ENCODE data around the gene USP24. TPM values are rescaled to one million over a fixed set of nuclear protein-coding genes. Genes with fewer than 3 reads are reported as not detected.

USP24 gene
- total RNA-seq, 1 donor from 2014 or later, result 57.1 TPM

DNA sequence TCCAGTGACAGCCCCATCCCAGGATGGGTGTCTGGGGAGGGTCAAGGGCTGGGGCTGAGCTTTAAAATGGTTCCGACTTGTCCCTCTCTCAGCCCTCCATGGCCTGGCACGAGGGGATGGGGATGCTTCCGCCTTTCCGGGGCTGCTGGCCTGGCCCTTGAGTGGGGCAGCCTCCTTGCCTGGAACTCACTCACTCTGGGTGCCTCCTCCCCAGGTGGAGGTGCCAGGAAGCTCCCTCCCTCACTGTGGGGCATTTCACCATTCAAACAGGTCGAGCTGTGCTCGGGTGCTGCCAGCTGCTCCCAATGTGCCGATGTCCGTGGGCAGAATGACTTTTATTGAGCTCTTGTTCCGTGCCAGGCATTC lies 151.6 kb downstream of the USP24 start:
- Mint-ChIP-seq H3K4me1 (ENCODE audit: low read depth) (no peaks in the 10 kb centered on the region), H3K27ac (no peak overlapping the region), H3K27me3 (no peaks in the 10 kb centered on the region), H3K36me3 (ENCODE audit: insufficient read depth) (peaks cover 17% of the 10 kb centered on the region), H3K4me3 (ENCODE audit: low read depth) (no peak overlapping the region), H3K9me3 (ENCODE audit: low read depth) (no peaks in the 10 kb centered on the region)
- TF ChIP-seq, protein P1, sequence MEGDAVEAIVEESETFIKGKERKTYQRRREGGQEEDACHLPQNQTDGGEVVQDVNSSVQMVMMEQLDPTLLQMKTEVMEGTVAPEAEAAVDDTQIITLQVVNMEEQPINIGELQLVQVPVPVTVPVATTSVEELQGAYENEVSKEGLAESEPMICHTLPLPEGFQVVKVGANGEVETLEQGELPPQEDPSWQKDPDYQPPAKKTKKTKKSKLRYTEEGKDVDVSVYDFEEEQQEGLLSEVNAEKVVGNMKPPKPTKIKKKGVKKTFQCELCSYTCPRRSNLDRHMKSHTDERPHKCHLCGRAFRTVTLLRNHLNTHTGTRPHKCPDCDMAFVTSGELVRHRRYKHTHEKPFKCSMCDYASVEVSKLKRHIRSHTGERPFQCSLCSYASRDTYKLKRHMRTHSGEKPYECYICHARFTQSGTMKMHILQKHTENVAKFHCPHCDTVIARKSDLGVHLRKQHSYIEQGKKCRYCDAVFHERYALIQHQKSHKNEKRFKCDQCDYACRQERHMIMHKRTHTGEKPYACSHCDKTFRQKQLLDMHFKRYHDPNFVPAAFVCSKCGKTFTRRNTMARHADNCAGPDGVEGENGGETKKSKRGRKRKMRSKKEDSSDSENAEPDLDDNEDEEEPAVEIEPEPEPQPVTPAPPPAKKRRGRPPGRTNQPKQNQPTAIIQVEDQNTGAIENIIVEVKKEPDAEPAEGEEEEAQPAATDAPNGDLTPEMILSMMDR (IDR thresholded peaks at IDR 0.05; ENCODE audit: unreplicated experiment), result no peak
- DNase-seq (ENCODE audit: low spot score, unreplicated experiment), result no peak

DNA sequence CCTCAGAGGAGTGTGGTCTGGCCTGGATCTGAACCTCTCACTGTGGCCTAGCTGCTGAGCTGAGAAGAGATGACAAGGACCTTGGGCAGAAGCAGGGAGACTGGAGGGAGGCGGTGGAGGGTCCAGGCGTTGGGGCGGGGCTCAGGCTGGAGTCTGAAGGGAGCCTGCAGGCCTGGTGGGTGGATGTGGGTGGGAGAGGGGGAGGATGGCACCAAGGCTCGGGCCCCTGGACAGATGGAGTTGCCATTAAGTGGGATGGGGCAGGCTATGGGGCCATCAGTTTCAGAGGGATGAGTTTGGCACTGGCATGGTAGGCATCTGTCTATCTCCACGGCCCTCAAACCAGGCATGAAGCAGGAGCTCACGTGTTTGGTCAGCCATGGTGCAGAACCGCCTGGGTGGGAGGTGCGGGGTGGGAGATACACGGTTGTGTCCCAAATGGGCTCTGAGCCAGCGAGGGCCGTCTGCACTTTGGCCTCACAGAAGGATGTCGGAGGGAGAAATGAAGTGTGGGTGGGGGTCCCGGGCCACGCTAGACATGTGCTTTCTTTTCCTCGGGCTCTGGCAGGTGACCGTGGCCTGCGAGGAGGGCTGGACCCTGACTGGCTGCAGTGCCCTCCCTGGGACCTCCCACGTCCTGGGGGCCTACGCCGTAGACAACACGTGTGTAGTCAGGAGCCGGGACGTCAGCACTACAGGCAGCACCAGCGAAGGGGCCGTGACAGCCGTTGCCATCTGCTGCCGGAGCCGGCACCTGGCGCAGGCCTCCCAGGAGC lies 152.2 kb downstream of the USP24 start:
- Mint-ChIP-seq H3K4me3 (ENCODE audit: low read depth) (no peak overlapping the region), H3K9me3 (ENCODE audit: low read depth) (no peaks in the 10 kb centered on the region), H3K27ac (no peak overlapping the region), H3K4me1 (ENCODE audit: low read depth) (no peaks in the 10 kb centered on the region), H3K27me3 (no peaks in the 10 kb centered on the region), H3K36me3 (ENCODE audit: insufficient read depth) (peaks cover 17% of the 10 kb centered on the region)
- TF ChIP-seq, protein P1 (IDR thresholded peaks at IDR 0.05; ENCODE audit: unreplicated experiment), result no peak
- DNase-seq (ENCODE audit: low spot score, unreplicated experiment), result no peak

DNA sequence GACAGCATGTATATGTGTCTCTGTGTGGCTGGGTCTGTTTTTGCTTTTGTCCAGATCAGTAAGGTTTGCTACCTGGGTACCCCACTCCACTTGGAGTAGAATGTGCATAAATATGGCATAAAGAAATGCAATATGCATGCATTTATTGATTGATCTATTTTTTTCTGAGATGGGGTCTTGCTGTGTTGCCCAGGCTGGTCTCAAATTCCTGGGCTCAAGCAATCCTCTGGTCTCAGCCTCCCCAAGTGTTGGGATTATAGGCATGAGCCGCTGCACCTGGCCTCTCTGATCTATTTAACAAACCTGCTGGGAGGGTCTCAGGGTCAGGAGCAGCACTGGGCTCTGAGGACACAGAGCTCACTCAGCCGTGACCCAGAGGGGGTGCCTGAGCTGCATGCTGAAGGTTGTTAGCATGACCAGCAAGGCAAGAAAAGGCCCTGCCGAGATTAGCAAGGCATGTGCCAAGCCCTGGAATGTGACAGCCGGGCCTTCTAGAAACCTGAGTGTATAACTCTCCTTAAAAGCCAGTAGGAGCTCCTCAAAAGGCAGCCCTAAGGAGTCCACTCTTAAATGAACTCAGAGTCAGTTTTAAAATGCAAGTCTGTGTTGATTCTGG lies 153.3 kb downstream of the USP24 start:
- H3K4me3 Mint-ChIP-seq (ENCODE audit: low read depth), result no peak overlapping the region
- no peaks in the 10 kb centered on the region for H3K9me3 Mint-ChIP-seq (ENCODE audit: low read depth)
- peaks cover 14% of the 10 kb centered on the region for H3K36me3 Mint-ChIP-seq (ENCODE audit: insufficient read depth)
- no peaks in the 10 kb centered on the region for H3K27me3 Mint-ChIP-seq
- no peak for DNase-seq (ENCODE audit: low spot score, unreplicated experiment)
- H3K27ac Mint-ChIP-seq, result no peak overlapping the region
- TF ChIP-seq, protein P1 (IDR thresholded peaks at IDR 0.05; ENCODE audit: unreplicated experiment), result no peak
- no peaks in the 10 kb centered on the region for H3K4me1 Mint-ChIP-seq (ENCODE audit: low read depth)

DNA sequence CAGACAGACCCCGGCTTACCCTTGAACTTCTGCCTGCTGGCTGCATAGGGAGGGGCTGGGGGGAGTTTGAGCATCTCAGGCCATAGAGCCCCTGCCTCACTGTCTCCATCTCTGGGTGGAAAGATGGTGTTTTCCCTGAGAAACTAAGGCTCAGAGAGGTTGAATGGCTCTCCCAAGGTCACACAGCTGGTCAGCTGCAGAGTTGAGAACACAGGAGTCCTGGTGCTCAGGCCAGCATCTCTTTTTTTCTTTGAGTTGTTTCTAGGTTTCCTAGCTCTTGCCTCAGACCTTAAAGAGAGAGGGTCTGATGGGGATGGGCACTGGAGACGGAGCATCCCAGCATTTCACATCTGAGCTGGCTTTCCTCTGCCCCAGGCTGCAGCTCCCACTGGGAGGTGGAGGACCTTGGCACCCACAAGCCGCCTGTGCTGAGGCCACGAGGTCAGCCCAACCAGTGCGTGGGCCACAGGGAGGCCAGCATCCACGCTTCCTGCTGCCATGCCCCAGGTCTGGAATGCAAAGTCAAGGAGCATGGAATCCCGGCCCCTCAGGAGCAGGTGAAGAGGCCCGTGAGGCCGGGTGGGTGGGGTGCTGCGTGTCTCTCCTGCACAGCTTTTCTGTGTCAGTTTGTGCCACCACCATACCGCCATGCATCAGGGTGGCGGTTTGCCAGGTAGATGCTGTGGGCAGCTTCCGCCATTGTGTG lies 154.0 kb downstream of the USP24 start:
- Mint-ChIP-seq H3K9me3 (ENCODE audit: low read depth) (no peaks in the 10 kb centered on the region), H3K36me3 (ENCODE audit: insufficient read depth) (peaks cover 12% of the 10 kb centered on the region), H3K4me3 (ENCODE audit: low read depth) (no peak overlapping the region), H3K27ac (no peak overlapping the region), H3K4me1 (ENCODE audit: low read depth) (no peaks in the 10 kb centered on the region), H3K27me3 (no peaks in the 10 kb centered on the region)
- DNase-seq (ENCODE audit: low spot score, unreplicated experiment), result no peak
- TF ChIP-seq, protein P1 (IDR thresholded peaks at IDR 0.05; ENCODE audit: unreplicated experiment), result no peak

DNA sequence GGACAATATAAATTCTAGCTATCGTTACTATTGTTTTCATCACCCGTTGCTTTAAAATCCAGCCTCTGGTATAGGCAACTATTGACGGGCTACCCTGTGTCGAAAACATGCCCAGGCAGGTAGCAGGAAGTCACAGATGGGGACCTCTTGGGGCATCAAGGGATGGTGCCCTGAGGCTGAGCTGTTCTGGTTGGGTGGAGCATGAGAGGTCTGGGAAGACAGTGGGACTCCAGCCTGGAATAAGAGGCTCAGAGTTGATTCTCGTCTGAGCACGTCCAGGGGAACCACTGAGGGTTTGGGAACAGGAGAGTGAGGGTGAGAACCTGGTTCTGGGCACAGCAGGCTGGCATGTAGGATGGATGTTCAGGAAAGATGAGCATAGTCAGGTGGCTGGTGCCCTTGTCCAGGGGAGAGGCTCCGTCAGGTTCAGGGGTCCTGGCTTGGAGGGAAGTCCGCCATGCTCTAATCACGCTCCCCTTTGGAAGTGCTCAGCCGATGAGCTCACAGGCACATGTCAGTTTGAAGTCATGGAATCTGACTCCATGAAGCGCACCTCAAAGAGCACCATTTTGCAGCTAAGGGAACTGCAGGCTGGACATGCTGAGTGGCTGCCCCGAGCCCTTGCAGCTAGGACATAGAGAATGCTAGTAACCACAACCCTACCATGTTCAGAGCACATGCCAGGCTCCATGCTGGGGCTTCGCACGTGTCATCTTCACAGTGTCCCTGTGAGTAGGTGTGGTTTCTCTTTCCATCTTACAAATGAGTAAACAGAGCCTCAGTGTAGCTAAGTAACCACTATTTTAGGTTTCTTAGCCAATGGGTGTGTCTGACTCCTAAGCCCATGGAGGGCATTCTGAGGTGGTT lies 154.8 kb downstream of the USP24 start:
- no peaks in the 10 kb centered on the region for H3K4me1 Mint-ChIP-seq (ENCODE audit: low read depth)
- H3K9me3 Mint-ChIP-seq (ENCODE audit: low read depth), result no peaks in the 10 kb centered on the region
- peaks cover 12% of the 10 kb centered on the region for H3K36me3 Mint-ChIP-seq (ENCODE audit: insufficient read depth)
- H3K27me3 Mint-ChIP-seq, result no peaks in the 10 kb centered on the region
- H3K4me3 Mint-ChIP-seq (ENCODE audit: low read depth), result no peak overlapping the region
- no peak for DNase-seq (ENCODE audit: low spot score, unreplicated experiment)
- H3K27ac Mint-ChIP-seq, result no peak overlapping the region
- TF ChIP-seq, protein P1 (IDR thresholded peaks at IDR 0.05; ENCODE audit: unreplicated experiment), result no peak
